Thyroid gland (tissue), 4 donors: ENCODE results near the gene ATG4C.

Experiments used
- POLR2A ChIP-seq, 2 donors: fragments of 450-650 bp; IDR thresholded peaks; one replicate each; pipeline ENCODE4 v1.6.1; 2017; ENCODE audit warnings: antibody characterized with exemption in 2 of 2, mild to moderate bottlenecking in 2 of 2, moderate library complexity in 1 of 2
- TF ChIP-seq, protein P1 (sequence below), 6 experiments: fragments of 200-600 bp in 3 of 6; fragments of 450-650 bp in 3 of 6; sonication (generic) in 3 of 6; IDR thresholded peaks; one replicate each; pipeline ENCODE4 v1.5.1; 2016 to 2019; ENCODE audit warnings: antibody characterized with exemption in 6 of 6, mild to moderate bottlenecking in 2 of 6, inconsistent platforms in 1 of 6, moderate library complexity in 1 of 6

GRCh38 chr1:62746809-62747138 lies 37.2 kb upstream of the ATG4C start:
- TF ChIP-seq, protein P1, sequence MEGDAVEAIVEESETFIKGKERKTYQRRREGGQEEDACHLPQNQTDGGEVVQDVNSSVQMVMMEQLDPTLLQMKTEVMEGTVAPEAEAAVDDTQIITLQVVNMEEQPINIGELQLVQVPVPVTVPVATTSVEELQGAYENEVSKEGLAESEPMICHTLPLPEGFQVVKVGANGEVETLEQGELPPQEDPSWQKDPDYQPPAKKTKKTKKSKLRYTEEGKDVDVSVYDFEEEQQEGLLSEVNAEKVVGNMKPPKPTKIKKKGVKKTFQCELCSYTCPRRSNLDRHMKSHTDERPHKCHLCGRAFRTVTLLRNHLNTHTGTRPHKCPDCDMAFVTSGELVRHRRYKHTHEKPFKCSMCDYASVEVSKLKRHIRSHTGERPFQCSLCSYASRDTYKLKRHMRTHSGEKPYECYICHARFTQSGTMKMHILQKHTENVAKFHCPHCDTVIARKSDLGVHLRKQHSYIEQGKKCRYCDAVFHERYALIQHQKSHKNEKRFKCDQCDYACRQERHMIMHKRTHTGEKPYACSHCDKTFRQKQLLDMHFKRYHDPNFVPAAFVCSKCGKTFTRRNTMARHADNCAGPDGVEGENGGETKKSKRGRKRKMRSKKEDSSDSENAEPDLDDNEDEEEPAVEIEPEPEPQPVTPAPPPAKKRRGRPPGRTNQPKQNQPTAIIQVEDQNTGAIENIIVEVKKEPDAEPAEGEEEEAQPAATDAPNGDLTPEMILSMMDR (IDR thresholded peaks at IDR 0.05), result no peak
- no peak for TF ChIP-seq POLR2A (IDR thresholded peaks at IDR 0.05)
